Astrocyte of the cerebellum (primary cell): ENCODE data around the gene LY6G6C.
A peak's percentile ranks its signal among the peaks of the same experiment; 100 is the strongest.

Experiments
- DNase-seq: peaks from one replicate; pipeline ENCODE4 v3.0.0-alpha.2; 2011; ENCODE audit warnings: low read depth
- H3K4me3 ChIP-seq: 2 replicates; pipeline ENCODE4 v1.5.1; 2011; ENCODE audit warnings: mild to moderate bottlenecking, low read depth, low read length, moderate library complexity
- in situ Hi-C: cut with HindIII; loops from 2 replicates; pipeline ENCODE4 v1.10.0; 2017; ENCODE audit warnings: low sequenced_read_pairs
- TF ChIP-seq, protein P1 (sequence below): IDR thresholded peaks from 2 replicates; pipeline ENCODE4 v1.5.1; 2012; ENCODE audit warnings: low read length, low read depth, moderate library complexity, mild to moderate bottlenecking; ENCODE audit errors: missing control alignments

LY6G6C gene

DNA sequence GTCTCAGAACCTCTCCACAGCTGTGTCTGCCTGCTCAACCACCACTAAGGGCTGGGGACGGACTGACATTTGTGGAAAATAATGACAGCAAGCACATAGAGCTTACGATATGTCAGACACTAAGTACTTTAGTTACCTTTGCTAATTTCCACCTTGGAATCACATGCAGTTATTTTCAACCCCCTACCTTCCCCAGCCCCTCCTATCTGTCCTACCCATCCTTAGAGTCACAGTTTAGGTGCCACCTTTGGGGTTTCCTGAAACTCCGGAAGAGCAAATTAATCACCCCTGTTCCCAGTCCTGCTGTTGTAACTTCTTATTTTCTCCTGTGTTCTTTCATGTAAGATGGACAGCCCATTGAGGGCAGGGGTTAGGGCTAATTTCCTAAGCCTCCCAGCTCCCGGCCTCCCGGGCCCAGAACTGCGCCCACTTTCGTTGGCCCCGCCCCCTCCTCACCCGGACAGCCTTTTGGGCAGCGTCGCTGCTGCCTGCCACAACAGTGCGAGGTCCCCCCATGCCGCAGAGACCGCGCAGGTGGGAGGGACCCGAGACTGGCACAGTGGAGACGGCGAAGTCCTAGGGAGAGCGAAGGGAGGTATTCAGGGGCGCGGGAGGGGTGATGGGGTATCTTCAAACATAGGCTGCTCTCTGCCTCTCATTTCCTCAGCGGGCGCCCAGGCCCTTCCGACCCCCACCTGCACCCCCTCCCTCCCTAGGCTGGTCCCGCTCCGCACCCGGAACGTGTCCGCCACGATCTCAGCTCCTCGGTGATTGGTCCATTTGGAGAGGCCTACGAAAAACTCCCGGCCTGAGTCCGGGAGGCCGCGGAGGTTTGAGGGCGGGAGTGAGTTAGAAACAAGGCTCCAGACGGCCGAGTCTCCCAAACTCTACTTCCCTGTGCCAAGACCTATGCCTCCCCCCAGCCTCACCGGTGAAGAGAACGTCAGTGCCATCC is 6.4 kb upstream of the LY6G6C start:
- DNase-seq: no peak
- in situ Hi-C loops: no loop called here
- H3K4me3 ChIP-seq: peak overlapping the region; percentile 97
- TF ChIP-seq, protein P1, sequence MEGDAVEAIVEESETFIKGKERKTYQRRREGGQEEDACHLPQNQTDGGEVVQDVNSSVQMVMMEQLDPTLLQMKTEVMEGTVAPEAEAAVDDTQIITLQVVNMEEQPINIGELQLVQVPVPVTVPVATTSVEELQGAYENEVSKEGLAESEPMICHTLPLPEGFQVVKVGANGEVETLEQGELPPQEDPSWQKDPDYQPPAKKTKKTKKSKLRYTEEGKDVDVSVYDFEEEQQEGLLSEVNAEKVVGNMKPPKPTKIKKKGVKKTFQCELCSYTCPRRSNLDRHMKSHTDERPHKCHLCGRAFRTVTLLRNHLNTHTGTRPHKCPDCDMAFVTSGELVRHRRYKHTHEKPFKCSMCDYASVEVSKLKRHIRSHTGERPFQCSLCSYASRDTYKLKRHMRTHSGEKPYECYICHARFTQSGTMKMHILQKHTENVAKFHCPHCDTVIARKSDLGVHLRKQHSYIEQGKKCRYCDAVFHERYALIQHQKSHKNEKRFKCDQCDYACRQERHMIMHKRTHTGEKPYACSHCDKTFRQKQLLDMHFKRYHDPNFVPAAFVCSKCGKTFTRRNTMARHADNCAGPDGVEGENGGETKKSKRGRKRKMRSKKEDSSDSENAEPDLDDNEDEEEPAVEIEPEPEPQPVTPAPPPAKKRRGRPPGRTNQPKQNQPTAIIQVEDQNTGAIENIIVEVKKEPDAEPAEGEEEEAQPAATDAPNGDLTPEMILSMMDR: no peak

DNA sequence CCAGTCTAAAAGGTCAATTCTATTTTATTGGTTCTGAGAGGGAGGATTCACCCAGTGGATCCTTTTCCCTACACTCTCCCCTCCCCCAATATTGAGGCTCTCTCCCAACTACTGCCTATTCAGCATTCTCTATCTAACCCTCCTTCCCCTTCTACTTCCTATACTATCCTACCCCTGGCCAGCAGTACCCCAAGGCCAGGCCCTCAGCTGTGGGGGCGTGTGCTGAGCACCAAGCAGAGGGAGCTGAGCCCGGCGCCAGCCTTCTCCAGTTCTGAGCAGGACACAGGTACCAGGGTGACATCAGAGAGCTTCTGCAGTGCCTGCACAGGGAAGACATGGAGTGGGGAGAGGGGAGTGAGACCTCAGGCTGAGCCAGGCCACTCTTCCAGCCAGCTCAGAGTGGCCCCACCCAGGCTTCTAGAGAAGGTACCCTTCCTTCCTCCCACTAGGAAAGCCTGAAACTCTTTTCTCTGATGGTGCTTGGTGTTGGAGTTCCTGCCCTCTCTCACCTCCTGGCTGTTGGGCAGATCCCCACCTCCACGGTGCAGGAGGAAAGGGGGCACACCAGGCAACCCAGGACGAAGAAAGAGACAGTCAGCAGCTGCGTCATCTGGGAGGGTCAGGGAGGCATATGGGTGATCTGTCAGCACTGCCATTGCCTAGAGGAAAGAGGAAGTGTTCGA is 5.6 kb upstream of the LY6G6C start:
- DNase-seq: no peak
- no peak overlapping the region for H3K4me3 ChIP-seq
- TF ChIP-seq, protein P1: no peak
- in situ Hi-C loops: no loop called here

DNA sequence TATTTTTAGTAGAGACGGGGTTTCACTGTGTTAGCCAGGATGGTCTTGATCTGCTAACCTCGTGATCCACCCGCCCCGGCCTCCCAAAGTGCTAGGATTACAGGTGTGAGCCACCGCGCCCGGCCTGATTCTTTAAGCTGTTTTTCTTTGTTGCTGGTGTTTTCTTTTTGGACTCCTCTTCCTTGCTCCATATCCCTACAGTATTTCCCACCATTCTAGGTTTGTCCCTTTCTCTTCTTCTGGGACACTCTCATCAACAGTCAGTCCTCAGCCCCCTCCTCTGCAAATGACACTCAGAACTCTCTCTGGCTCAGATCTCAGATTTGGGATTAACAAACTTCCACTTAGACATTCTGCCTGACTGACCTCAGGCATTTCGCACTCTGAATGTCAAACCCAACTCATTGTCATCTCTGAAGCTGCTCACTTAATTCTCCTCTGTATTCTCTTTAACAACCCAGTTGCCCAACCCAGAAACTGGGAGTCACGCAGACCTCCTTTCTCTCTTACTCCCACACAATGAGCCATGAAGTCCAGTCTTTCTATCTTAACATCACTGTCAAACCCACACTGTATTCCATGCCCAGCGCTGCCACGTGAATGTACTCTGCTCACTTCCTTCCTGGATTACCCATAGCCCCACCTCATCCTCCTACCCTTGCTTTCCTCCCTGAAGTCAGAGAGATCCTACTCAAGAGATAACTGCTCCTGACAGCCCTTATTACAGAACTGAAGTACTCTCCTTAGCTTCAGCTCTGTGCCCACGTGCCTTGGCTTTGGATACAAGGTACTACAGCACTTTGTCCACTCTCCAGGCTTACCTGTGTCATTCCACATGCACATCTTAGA is 4.2 kb upstream of the LY6G6C start:
- in situ Hi-C loops: no loop called here
- no peak for DNase-seq
- no peak overlapping the region for H3K4me3 ChIP-seq
- TF ChIP-seq, protein P1: no peak

DNA sequence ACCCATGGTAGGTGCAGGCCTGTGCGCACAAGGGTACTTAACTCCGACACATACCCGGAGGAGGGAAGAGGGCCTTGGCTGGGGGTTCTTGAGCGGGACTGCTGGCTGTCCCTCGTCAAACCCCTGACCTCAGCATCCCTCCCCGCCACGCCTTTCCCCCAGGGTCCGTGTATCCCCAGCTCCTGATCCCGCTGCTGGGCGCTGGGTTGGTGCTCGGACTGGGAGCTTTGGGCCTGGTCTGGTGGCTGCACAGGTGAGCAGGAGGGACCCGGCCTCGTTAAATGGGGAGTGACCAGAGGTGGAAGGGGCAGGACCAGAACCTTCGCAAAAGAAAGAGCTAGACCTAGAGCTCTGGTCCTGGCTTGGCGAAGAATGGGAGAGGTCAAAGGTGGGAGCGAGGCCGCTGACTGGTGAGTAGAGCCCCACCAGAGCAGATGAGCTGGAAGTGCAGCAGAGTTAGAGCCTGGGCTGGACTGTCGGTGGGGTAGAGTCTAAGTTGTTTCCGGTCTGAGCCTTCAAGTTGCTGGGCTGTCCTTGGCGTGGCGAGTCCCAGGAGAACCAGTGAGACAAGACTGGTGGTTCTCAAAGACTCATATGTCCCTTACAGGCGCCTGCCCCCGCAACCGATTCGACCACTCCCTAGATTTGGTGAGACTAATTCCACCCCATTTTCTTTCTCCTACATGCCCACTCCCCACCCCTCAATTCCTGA is 2.6 kb upstream of the LY6G6C start:
- H3K4me3 ChIP-seq: no peak overlapping the region
- DNase-seq: no peak
- in situ Hi-C loops: no loop called here
- TF ChIP-seq, protein P1: no peak

DNA sequence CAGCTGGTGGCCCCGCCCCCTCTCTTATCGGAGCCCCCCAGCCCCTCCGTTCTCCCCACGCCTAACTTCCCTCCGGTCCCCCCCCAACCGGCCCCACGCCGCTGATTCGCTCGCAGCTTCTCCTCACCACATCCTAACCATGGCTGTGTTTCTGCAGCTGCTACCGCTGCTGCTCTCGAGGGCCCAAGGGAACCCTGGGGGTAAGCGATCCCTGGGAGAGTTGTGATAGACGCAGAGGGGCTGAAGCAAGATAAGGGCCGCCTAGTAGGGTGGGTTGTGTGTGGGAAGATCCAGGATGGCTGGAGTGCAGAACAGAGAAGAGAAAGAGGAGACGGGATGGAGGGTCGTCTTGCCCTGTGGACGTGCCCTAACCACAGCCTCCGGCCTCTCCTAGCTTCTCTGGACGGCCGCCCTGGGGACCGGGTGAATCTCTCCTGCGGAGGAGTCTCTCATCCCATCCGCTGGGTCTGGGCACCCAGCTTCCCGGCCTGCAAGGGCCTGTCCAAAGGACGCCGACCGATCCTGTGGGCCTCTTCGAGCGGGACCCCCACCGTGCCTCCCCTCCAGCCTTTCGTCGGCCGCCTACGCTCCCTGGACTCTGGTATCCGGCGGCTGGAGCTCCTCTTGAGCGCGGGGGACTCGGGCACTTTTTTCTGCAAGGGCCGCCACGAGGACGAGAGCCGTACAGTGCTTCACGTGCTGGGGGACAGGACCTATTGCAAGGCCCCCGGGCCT is 1.9 kb upstream of the LY6G6C start, which contains the start of gene MPIG6B:
TSS of gene MPIG6B (plus strand) at position 129 of the 735 bp plus-strand sequence. CDS start at position 140, 11 bp downstream.
- DNase-seq: no peak
- TF ChIP-seq, protein P1: no peak
- in situ Hi-C loops: no loop called here
- no peak within 1 kb of the TSS for H3K4me3 ChIP-seq
